GM21619 (cell line): Measurements from ENCODE around the gene DIPK1A.
"Not testable (repeated sequence)": the region's sequence is repeated elsewhere in the genome, so short reads cannot be mapped to it uniquely, and the experiment has no call there.

ENCODE experiments used
- ATAC-seq: cut with Tn5 transposase; IDR thresholded peaks from one replicate; pipeline ENCODE4 v1.9.1; 2021; ENCODE audit not compliant: unreplicated experiment

Gene DIPK1A

GRCh38 chr1:92980732-92981647 lies 19.7 kb upstream of the DIPK1A start:
- ATAC-seq, result peak; percentile 65

DNA sequence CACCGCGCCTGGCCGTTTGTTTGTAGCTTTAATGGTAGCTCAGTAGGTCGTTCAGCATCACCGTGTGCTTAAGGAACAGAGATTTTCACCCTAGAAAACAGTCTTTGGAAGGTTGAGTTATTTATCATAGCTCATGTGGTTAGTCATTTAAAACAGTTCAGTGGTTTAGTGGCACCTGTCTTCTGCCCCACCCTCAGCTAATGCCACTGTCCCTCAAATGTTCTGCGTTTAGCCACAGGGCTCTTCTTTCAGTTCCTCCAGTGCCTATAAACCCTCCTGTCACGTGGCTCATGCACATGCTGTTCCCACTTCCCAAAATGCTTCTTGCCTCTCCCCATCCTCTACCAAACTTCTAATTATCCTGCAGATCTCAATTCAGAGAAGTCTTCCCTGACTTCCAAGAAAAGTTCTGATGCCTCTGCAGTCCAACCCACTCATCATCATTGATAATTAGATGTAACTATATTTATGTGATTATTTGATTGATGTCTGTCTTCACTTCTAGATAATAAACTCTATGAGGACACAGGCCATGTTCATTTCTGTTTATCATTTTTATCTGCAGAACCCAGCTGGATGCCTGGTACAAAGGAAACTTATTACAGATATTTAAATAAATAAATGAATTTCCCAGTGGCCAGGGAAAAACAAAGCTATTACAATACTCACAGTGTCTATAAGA lies 14.4 kb upstream of the DIPK1A start:
- peak; percentile 75 for ATAC-seq

GRCh38 chr1:92974112-92974511 lies 12.8 kb upstream of the DIPK1A start:
- not testable (repeated sequence) for ATAC-seq

GRCh38 chr1:92973203-92973897 lies 12.1 kb upstream of the DIPK1A start:
- ATAC-seq, result no peak

DNA sequence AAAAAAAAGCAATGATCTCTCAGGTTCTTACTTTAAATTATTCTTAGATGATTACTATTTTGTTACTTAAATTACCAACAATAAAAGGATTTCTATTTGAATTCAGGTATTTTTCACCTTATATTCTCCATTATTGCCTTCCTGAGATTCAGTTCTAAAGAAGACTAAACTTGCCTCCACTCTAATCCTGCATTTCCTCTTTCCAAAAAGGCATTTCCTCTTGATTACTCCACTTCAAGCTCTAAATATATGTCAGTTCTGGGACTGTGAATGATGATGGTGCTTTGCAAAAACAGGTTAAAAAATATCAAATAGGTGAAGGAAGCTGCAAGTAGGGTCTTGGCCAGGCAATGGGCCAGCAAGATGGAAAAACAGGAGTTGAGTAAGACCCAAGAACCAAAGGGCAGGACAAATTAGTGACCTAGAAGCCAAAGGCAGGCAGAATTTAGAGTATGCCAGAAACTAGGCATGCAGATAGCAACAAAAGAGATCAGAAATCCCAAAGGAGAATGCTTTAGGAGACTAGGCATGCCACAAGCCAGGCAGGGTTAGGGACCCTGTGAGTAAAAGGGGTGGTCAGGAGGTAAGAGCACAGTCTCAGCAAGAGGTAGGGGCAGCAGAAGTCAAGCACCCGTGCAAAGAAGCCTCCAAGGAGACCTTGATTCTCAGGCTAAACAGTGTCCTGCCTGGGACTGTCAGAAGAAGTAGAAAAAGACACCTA lies 11.3 kb upstream of the DIPK1A start:
- no peak for ATAC-seq

DNA sequence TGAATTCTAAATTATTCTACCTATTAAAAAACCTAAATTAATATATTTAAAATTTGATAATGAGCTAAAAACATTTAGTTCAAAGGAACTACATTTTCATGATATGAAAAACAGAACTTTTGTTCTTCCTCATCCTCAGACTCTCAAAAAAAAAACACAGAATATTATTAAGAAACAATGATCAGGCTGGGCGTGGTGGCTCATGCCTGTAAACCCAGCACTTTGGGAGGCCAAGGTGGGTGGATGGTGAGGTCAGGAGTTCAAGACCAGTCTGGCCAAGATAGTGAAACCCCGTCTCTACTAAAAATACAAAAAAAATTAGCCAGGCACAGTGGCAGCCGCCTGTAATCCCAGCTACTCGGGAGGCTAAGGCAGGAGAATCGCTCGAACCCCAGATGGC lies 10.7 kb upstream of the DIPK1A start:
- not testable (repeated sequence) for ATAC-seq

- ATAC-seq, result no peak
Measured at GRCh38 chr1:92970990-92971689, 9.9 kb upstream of the DIPK1A start.

DNA sequence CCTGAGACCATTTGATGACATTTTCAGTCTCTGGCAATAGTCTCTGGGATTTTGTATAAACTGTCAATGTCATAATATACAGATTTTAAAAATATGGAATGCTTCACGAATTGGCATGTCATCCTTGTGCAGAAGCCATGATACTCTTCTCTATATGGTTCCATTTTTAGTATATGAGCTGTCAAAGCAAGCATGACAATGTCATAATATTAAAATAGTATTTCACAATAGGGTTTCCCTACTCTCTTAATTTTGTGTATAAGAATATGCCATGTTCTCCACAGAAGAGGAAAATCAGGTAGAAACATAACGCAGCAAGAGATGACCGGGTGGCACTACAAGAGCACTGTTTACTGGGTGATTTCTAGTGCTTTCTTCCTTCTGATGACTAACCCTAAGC lies 8.3 kb upstream of the DIPK1A start:
- no peak for ATAC-seq

DNA sequence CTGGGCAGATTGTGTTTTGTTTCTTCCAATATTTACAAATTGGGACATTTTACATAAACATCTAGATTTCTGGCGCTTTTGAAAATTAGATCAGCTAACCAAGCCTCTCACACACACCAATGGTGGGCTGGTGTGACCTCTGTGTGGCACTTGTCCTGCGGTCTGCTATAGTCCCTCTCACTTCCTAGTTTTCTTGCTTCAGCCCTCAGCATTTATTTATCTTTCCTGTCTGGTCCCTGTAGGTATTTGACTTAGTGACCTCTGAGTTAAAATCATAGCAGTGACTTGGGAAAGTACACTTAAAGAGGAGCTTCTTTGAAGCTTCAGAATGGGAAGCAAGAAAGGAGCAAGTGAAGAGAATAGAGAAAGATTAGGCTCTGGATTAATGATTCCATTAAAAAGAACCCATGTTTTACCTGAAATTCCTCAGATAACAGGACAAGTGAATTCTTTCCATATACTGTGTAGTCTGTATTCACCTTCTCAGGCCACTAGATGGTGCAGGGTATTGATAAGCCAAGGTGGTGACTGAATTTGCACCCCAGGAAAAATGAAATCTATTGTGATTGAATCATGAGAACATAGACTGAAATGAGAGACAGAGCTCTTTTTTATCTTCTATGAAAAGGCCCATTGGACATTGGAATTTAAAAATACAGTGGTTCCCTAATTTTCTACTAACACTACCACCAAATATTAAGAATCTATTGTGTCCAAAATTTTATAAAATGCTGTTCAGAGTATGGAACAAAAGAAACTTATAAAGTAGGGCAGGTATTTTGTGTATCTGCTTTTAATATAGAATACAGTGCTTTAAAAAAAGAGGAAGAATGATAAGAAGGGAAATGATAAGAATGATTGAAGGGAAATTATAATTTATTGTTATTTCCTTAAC lies 7.1 kb upstream of the DIPK1A start:
- ATAC-seq, result peak; percentile 53

GRCh38 chr1:92964998-92965397 lies 3.7 kb upstream of the DIPK1A start:
- ATAC-seq, result no peak

DNA sequence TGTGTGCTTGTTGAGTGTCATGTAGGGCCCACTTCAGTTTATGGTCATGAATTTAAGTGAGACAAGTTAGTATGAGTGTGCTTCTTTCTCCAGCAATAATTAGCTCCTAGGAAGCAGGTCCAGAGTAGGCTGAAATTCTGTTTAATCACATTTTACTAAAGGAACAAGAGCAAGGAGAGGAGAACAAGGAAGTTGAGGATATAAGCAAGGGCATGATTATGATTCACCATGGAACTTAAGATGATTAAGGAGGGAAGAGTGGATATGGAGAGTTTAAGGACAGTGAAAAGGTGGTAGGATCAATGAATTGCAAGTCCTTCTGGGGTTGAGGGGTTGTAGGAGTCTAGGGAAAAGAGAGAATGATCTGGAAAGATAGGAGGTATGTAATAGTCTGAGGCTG lies 3.1 kb upstream of the DIPK1A start:
- no peak for ATAC-seq

DNA sequence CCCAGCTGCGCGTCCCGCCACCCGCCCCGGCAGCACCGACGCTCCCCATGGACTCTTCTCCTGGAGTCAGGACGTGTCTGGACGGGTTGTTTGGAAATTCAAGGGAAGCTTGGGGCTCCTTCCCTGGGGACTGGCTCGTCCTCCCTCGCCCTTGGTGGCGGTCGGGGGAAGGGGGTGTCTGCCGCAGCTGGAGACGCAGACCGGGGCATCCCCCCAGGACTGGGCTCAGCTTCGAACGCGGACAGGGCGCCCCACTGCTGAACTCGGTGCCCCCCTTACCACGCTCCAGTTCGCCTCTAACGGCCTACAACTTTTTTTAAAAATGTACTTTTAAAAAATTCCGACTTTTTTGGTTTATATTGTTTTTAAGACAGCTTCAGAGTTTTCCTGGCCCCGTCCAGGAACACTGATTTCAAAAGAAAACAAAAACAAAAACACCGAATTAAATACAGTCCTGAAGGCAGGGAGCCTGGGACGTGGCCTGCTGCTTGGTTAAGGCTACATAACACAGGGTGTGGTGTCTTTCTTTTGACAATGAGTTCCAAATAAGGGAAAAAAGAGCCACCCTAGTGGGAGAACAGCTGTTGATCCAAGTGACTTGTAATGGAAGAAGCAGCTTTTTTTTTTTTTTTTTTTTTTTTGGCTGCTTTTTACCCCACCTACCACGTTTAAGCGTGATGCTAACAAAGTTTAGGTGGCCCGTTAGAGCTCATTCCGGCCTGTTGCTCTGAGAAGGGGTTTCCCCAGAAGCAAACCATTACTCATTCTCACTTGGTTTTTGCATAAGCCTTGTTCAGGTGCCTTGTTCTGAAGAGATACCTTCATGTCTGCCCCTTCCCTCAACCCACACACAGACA lies 862 bp upstream of the DIPK1A start:
- ATAC-seq, result peak; percentile 55

DNA sequence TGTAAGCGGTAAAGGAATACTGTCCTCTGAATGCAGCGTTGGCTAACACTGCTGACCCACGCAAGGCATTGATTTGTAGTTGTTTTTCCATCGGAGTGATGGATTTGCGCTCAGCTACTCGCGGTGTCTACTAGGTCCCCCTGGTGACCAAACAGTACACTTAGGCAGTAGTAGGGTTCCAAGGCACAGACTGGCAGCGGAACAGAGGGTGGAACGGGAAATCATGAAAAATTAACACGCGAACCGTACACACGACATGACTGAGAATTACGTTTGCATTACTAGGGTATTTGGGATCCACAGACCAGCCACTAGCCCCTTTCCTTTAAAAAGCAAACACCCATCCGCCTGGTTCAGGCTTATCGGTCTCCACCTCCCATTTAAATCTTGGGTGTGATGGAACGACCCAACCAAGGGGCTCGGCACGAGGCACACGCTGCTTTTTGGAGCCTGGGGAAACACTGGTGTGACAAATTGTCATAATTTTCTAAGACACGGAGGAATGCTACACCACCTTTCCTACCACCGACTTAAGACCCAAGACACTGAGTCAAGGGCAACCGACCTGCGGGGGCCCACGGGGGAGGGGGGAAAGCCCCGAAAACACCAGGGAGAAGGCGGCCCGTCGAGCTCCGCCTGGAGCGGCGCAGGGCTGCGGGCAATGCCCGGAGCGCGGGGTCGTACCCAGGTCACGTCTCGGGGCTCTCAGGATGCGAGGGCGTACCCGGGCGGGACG lies 699 bp downstream of the DIPK1A start:
- peak; percentile 39 for ATAC-seq

- no peak for ATAC-seq
Measured at GRCh38 chr1:92958203-92958970, 2.9 kb downstream of the DIPK1A start.

DNA sequence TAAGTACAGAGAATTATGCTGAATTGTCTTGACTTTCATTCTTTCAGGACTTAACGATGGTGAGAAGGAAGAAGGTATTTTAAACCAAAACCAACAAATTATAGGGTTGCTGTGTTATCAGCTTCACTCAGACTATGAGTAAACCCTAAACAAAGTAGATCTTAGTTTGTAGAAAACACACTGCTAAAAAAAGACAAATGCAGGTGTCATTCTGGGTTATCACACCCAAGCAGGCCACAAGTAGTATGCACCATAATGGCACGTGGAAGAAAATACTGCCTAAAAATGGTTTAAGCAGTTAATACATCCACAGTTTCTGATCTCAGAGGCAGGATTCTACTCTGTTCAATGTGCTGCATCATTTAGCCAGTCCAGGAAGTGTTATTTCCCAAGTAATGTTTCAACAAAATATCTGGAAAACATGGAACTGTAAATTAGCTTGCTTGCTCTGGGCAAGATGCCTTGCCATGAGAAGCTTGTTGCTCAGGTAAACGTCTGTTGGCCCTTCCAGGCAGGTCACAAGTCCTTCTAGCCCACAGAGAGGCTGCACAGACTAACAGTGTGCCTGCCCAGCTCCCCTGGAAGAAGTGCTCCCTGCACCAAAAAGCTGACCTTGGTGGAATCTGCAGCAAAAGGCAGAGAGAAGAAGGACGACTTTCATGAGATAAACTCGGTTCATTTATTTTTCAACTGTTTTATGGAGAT lies 4.1 kb downstream of the DIPK1A start:
- peak; percentile 29 for ATAC-seq

GRCh38 chr1:92956254-92957029 lies 4.8 kb downstream of the DIPK1A start:
- ATAC-seq, result no peak
